Measurements from ENCODE around the gene TGFBR3L. TPM values are rescaled to one million over a fixed set of nuclear protein-coding genes. Genes with fewer than 3 reads are reported as not detected.

The TGFBR3L gene
- total RNA-seq, 1 donor from 2014 or later = 2.6 TPM

DNA sequence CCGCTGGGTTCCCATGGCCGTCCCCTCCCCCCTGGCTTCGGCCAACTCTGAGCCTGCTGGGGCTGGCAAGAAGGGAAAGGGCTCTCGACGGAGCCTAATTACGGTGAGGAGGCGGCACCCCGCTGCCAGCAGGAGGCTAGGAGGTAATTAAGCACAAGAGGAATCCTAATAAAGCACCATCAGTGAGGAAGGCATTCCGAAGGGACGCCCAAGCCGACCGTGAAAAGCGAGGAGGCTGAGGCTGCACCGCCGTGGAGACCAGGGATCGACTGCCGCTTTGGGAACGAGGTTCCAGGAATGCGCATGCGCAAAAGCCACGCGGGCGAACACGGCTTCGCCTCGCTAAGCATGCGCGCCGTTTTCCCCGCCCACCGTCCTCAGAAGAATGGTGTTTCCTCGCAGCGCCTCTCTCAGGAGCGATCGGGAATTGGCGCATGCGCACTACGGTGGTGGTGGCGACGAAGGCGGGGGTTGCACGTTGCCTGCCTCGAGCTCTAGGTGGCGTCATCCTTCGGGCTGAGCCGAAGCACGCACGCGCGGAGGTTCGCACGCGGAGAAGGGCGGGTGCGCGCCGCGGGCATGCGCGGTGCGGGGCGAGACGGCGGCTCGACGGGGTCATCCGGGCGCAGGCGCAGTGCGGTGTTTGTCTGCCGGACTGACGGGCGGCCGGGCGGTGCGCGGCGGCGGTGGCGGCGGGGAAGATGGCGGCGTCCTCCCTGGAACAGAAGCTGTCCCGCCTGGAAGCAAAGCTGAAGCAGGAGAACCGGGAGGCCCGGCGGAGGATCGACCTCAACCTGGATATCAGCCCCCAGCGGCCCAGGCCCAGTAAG, 11.2 kb upstream of the TGFBR3L start, which contains the start of gene MAP2K7:
Gene MAP2K7, plus strand, starts transcription at position 634 of the 830 bp plus-strand sequence. Its CDS starts 68 bp downstream, at position 702.
- intact Hi-C loops (cut with micrococcal nuclease) = loop anchor here (1.0 to 5.0 kb wide), 4 partner anchors 17 to 76 kb away; partner anchors contain the start of genes SNAPC2 and TIMM44

DNA sequence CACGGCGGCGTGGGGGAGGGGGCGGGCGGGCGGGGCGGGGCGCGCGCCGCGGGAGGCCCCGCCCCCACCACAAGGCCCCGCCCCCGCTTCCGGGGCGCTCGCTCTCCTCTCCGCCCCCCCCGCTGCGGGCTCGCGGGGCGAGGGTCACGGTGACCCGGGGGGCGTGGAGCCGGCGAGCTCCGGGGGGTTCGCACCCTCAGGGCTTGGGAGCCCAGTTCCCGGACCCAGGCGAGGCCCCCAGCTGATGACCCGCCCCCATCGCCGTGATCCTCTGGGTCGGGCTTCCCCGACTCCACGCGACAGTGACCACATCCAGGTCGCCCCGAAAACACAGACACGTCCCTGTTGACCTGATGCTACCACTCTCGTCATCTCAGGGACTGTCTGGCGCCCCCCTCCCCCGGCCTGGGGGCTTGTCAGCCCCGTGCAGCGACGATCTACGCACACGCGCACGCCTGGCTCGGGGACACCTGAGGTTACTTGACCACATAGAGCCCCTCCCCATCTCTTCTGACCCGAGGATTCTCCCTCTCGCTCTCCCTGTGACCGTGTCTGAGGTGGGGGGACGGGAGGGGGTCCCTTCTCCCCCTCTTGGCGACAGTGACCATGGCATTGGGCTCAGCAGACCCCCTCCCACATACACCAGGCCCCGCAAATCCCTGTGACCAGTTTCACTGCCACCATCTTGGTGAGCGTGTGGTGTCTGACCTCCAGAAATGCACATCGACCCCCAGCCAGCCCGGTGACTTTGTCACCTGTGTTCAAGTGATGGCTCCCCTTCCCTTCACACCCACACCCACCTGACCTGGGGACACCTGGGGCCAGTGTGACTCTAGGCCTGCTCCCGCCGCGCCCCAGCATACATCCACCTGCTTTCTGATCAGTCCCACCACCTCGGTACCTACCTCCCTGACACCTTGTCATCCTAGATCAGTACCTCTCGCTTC, 10.3 kb upstream of the TGFBR3L start:
- intact Hi-C loops (cut with micrococcal nuclease) = loop anchor here (5.0 kb wide), 1 partner anchor 77 kb away; no protein-coding TSS in a partner anchor

- intact Hi-C loops (cut with micrococcal nuclease) = no loop called here
Measured at GRCh38 chr19:7905268-7905667, 9.4 kb upstream of the TGFBR3L start.

GRCh38 chr19:7905859-7906258, 8.8 kb upstream of the TGFBR3L start:
- intact Hi-C loops (cut with micrococcal nuclease) = no loop called here

DNA sequence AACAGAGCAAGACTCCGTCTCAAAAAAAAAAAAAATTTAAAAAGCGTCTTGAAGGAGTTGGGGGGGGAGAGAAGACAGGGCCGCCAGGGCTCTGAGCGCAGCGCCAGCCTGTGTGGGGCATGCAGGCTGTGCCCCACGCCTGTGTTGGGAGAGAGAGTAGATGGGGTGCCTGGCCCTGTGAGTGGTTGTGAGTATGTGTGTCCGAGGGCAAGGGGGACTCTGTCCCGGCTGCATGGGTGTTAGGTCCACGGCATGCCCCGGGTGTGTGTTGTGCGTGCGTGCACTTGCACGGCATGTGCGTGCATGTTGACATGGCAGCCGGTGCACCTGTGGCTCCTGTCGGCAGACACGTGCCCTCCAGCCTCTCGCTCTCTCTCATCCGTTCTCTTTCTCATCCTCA, 7.5 kb upstream of the TGFBR3L start:
- intact Hi-C loops (cut with micrococcal nuclease) = no loop called here

DNA sequence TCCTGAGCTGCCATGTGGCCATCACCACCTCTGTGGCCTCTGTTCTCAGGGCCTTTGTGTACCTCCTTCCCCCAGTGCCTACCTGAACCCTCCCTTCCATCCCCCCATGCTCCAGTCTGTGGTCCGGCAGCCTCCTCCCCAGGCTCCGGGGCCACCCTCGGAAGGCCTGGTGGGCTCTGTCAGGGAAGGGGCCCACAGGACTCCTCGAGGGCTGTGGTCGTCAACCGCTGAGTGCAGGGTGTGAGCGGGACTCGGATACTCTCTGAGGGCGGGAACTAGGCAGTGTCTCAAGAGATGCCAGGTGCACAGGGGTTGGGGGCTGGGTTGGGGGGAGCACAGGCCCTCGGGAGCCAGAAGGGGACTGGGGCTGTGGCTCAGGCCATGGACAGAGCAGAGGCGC, 7.1 kb upstream of the TGFBR3L start:
- intact Hi-C loops (cut with micrococcal nuclease) = no loop called here

- intact Hi-C loops (cut with micrococcal nuclease) = no loop called here
Measured at GRCh38 chr19:7908078-7908699, 6.4 kb upstream of the TGFBR3L start.

- intact Hi-C loops (cut with micrococcal nuclease) = no loop called here
Measured at GRCh38 chr19:7908742-7909461, 5.7 kb upstream of the TGFBR3L start.

DNA sequence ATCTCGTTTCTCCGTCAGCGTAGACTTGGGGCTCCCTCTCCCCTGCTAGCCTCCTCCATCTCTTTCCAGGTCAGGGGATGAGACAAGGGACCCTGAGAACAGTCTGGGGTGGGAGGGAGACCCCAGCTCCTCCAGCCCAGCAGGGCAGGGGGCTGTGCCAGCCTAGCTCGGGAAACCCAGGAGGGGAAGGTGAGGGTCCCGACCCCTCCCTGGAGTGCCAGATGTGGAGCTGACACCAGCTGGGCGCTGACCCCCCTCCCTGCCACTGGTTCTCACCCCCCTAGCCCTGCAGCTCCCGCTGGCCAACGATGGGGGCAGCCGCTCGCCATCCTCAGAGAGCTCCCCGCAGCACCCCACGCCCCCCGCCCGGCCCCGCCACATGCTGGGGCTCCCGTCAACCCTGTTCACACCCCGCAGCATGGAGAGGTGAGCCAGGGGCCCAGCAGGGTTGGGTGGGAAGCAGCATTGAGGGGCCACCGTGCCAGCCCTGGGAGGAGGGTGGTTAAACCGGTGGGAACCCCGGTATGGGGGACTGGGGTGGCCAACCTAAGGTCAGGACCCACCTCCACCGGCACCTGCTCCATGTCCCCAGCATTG, 5.1 kb upstream of the TGFBR3L start:
- intact Hi-C loops (cut with micrococcal nuclease) = no loop called here

DNA sequence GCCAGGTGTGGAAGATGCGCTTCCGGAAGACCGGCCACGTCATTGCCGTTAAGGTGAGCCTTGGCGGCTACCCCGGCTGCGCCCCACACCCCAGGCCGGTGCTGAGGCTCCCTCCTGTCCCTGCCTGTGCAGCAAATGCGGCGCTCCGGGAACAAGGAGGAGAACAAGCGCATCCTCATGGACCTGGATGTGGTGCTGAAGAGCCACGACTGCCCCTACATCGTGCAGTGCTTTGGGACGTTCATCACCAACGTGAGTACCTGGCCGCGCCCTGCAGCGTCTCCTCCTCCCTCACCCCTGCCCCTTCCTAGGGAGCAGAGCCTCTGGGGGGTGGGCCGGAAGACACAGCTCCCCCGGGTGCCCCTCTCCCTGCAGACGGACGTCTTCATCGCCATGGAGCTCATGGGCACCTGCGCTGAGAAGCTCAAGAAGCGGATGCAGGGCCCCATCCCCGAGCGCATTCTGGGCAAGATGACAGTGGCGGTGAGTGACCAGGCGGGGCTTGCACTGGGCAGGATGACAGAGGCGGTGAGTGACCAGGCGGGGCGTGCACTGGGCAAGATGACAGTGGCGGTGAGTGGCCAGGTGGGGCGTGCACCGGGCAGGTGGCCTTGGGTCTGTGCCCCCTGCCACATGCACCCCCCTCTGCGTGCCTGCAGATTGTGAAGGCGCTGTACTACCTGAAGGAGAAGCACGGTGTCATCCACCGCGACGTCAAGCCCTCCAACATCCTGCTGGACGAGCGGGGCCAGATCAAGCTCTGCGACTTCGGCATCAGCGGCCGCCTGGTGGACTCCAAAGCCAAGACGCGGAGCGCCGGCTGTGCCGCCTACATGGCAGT, 4.1 kb upstream of the TGFBR3L start:
- intact Hi-C loops (cut with micrococcal nuclease) = no loop called here

DNA sequence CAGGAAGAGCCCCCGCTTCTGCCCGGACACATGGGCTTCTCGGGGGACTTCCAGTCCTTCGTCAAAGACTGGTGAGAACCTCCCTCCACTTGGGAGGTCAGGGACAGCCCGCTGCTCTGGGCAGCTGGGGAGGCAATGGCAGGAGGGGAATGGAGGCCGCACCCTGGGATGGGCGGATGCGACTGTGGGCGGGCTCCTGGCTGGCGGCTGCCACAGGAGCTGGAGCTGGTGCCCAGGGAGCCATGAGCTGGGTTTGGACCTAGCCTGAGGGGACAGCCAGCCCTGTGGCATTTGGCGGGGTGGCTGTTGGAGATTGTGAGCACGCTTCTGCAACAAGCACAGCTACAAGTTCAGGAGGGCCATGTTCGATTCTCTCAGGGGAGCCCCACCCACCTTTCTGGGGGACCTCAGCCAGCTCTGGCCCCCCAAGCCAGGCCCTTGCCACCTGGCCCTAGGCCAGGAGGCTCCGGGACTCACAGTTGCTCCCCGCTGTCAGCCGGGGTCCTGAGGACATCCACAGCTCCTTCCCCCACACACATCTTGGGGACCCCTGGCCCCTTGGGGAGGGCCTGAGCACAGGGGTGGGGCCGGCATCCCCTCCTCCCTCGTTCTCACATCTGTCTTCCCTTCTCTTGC, 3.0 kb upstream of the TGFBR3L start:
- intact Hi-C loops (cut with micrococcal nuclease) = no loop called here

GRCh38 chr19:7912144-7912696, 2.4 kb upstream of the TGFBR3L start:
- intact Hi-C loops (cut with micrococcal nuclease) = no loop called here

GRCh38 chr19:7912697-7913564, 1.7 kb upstream of the TGFBR3L start:
- intact Hi-C loops (cut with micrococcal nuclease) = no loop called here

DNA sequence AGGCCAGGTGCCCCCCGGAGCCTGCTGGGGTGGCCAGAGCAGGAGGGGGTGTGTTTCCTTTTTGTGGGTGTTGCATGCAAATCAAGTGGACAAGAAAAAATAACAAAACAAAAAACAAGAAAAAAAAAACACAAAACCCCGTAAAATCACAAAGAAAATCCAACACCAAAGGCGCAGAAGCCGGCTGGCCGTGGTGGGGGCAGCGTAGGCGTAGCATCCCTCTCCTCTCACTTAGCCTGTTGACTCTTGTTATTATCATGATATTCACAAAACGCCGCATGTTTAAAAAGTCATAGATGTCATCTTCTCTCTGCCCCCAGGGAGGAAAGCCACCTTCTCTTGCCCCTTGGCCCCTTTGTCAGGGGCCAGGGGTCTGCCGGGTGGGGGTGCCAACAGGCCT, 978 bp upstream of the TGFBR3L start:
- intact Hi-C loops (cut with micrococcal nuclease) = no loop called here

DNA sequence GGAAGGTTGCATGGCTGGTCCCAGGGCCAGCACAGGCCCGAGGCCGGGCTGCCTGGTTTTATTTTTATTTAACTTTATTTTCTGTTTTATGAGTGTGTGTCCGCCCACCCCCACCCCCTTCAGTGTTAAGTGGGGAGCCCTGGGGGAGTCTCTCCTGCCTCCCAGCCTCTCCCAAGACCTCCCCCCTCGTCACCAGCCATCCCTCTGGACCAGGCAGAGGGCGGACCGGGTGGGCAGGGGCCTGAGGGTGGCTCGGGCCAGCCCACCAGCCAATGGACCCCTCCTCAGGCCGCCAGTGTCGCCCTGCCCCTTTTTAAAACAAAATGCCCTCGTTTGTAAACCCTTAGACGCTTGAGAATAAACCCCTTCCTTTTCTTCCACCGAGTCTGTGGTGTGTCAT, 531 bp upstream of the TGFBR3L start:
- intact Hi-C loops (cut with micrococcal nuclease) = no loop called here

DNA sequence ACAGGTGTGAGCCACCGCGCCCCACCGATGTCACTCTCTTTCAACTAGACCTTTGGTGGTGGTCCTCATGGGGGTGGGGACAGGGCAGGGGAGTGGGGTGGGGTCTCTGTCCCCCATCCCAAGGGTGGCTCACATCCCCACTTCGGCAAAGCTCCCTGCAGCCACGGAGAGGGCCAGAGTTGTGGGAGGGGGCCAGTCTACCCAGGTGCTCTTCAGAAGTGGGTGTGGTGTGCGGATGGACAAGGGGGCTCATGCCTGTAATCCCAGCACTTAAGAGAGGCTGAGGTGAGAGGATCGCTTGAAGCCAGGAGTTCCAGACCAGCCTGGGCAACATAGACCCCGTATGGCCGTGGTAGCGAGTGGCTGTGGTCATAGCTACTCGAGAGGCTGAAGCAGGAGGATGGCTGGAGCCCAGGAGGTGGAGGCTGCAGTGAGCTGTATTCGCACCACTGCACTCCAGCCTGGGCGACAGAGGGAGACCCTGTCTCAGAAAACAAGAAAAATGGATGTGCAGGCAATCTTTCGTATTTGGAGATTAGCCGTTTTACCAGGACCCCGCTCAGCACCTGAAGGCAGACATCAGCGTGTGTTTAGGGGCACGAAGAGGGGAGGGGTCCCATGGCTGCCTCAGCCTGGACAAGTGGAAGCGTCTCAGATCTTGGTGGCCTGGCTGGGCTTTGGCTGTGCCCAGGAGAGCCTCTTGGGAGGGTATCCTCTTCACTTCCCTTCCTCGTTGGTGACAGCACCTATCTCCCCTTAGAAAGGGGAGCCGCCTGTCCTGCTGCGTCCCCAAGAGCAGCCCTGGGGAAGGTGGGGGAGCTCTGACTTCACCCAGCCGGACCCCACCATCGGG, 846 bp downstream of the TGFBR3L start:
- intact Hi-C loops (cut with micrococcal nuclease) = no loop called here

Measured in T-helper 2 cell treated with Interferon-gamma antibody and Interleukin-4, amounts not matched to agents 100 ng/mL and 5 ng/mL, for 36 hours (primary cell).